Thoracic aorta (tissue), 2 donors: Measurements from ENCODE around the gene DCTN1. TPM values are rescaled to one million over a fixed set of nuclear protein-coding genes. Genes with fewer than 3 reads are reported as not detected.

Source experiments
- ATAC-seq: fragments of 150-250 bp; one replicate; pipeline ENCODE4 v1.8.0; 2017; ENCODE audit warnings: low read depth; ENCODE audit not compliant: insufficient number of reproducible peaks, low FRiP score
- DNase-seq: peaks from one replicate; pipeline ENCODE4 v3.0.0-alpha.2; 2020; ENCODE audit warnings: low spot score
- H3K27ac ChIP-seq, 2 donors: fragments of 200-600 bp; sonication (generic); 1 replicate in 1 of 2; 2 replicates in 1 of 2; pipeline ENCODE4 v1.5.1; 2016; ENCODE audit warnings: mild to moderate bottlenecking in 2 of 2, moderate library complexity in 2 of 2
- H3K27me3 ChIP-seq: fragments of 200-600 bp; sonication (generic); replicated peaks from 2 replicates; pipeline ENCODE4 v1.6.0; 2016; ENCODE audit warnings: mild to moderate bottlenecking; ENCODE audit not compliant: insufficient read depth
- H3K36me3 ChIP-seq: fragments of 200-600 bp; sonication (generic); one replicate; pipeline ENCODE4 v1.5.1; 2016
- H3K4me1 ChIP-seq, 2 donors: fragments of 200-600 bp; sonication (generic); 1 replicate in 1 of 2; 2 replicates in 1 of 2; pipeline versions ENCODE4 v1.5.1 to v1.6.0; 2016; ENCODE audit warnings: low read depth in 2 of 2, mild to moderate bottlenecking in 1 of 2; ENCODE audit not compliant: control insufficient read depth in 1 of 2
- H3K4me3 ChIP-seq: fragments of 200-600 bp; sonication (generic); 2 replicates; pipeline ENCODE4 v1.5.1; 2016; ENCODE audit warnings: mild to moderate bottlenecking
- H3K9me3 ChIP-seq: fragments of 200-600 bp; sonication (generic); 2 replicates; pipeline ENCODE4 v1.5.1; 2016
- CTCF ChIP-seq: fragments of 200-600 bp; sonication (generic); IDR thresholded peaks from one replicate; pipeline ENCODE4 v1.5.1; 2019; ENCODE audit warnings: antibody characterized with exemption
- total RNA-seq, 2 donors: library from RNA; depleted of rRNA; stranded (reverse); fragments of >200 nt; gene quantifications; one replicate each; pipeline versions ENCODE4 v1.1.0 to v1.2.3, GENCODE V29; 2016

The DCTN1 gene
- total RNA-seq, 2 donors from 2014 or later: 123 to 332 TPM

GRCh38 chr2:74387346-74387745 lies 7.2 kb upstream of the DCTN1 start:
- H3K36me3 ChIP-seq: no peaks in the 10 kb centered on the region
- peak overlapping the region in 1 of 2 donors; percentile 39 for H3K27ac ChIP-seq
- ATAC-seq: no peak
- H3K4me1 ChIP-seq: peaks cover 23 to 61% of the 10 kb centered on the region in 2 donors
- no peak for DNase-seq
- H3K4me3 ChIP-seq: no peak overlapping the region
- TF ChIP-seq CTCF: no peak
- H3K9me3 ChIP-seq: no peaks in the 10 kb centered on the region
- no peaks in the 10 kb centered on the region for H3K27me3 ChIP-seq

GRCh38 chr2:74385396-74385795 lies 5.3 kb upstream of the DCTN1 start:
- DNase-seq (no peak), ATAC-seq (no peak)
- H3K27ac ChIP-seq: peak overlapping the region; percentile 16 to 20
- H3K27me3 ChIP-seq: no peaks in the 10 kb centered on the region
- H3K4me1 ChIP-seq: peaks cover 27 to 73% of the 10 kb centered on the region in 2 donors
- no peaks in the 10 kb centered on the region for H3K9me3 ChIP-seq
- no peak for TF ChIP-seq CTCF
- no peak overlapping the region for H3K4me3 ChIP-seq
- H3K36me3 ChIP-seq: no peaks in the 10 kb centered on the region

- H3K36me3 ChIP-seq: no peaks in the 10 kb centered on the region
- no peaks in the 10 kb centered on the region for H3K9me3 ChIP-seq
- ATAC-seq (no peak), DNase-seq (no peak)
- peak overlapping the region; percentile 16 to 68 for H3K27ac ChIP-seq
- no peak overlapping the region for H3K4me3 ChIP-seq
- no peak for TF ChIP-seq CTCF
- H3K27me3 ChIP-seq: no peaks in the 10 kb centered on the region
- peaks cover 19 to 73% of the 10 kb centered on the region in 2 donors for H3K4me1 ChIP-seq
These were observed 3.9 kb upstream of the DCTN1 start for GRCh38 chr2:74384051-74384450.

DNA sequence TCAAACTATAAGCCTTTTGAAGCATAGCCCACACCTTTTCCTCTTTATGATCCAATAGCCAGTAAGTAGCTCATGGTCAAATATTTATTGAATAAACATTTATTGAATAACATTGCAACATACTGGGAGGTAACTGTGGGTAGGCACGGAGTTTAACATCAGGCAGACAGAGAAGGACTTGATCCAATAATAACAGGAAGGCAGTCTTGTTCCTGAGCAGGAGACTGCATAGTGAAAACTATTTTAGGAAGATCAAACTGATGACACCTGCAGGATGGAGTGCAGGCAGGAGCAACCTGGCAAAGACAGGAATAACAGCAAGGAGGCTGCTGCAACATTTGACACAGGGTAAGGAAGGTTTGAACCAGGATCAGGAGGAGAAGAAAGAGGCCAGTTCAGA lies 3.1 kb upstream of the DCTN1 start:
- Histone ChIP-seq H3K27me3 (no peaks in the 10 kb centered on the region), H3K9me3 (no peaks in the 10 kb centered on the region), H3K4me3 (no peak overlapping the region), H3K36me3 (no peaks in the 10 kb centered on the region), H3K27ac (peak overlapping the region; percentile 16 to 68), H3K4me1 (peaks cover 19 to 65% of the 10 kb centered on the region in 2 donors)
- ATAC-seq (no peak), DNase-seq (no peak)
- no peak for TF ChIP-seq CTCF

GRCh38 chr2:74381751-74382150 lies 1.6 kb upstream of the DCTN1 start:
- Histone ChIP-seq H3K27ac (no peak overlapping the region), H3K27me3 (no peaks in the 10 kb centered on the region), H3K4me1 (peaks cover 15 to 51% of the 10 kb centered on the region in 2 donors), H3K9me3 (no peaks in the 10 kb centered on the region), H3K4me3 (no peak overlapping the region), H3K36me3 (peaks cover 11% of the 10 kb centered on the region)
- TF ChIP-seq CTCF: no peak
- ATAC-seq (no peak), DNase-seq (no peak)
